T-helper 1 cell treated with Interleukin-12 subunit alpha and Interleukin-12 subunit beta and Interleukin-4 antibody, amounts not matched to agents 30 ng/mL and 1 ng/mL, for 36 hours (primary cell): ENCODE results near the gene PGAM5. TPM values are rescaled to one million over a fixed set of nuclear protein-coding genes. Genes with fewer than 3 reads are reported as not detected.
"Not testable (repeated sequence)": the region's sequence is repeated elsewhere in the genome, so short reads cannot be mapped to it uniquely, and the experiment has no call there.

Experiments used
- intact Hi-C: fragments of 100-400 bp; cut with micrococcal nuclease; formaldehyde crosslinking; loops from one replicate; pipeline ENCODE4 v1.15.1; 2024
- total RNA-seq: library from RNA; stranded (reverse); gene quantifications from 2 replicates; pipeline ENCODE4 v1.2.3, GENCODE V29; 2022

Gene PGAM5
- total RNA-seq, 1 donor from 2014 or later, result 59.0 TPM

DNA sequence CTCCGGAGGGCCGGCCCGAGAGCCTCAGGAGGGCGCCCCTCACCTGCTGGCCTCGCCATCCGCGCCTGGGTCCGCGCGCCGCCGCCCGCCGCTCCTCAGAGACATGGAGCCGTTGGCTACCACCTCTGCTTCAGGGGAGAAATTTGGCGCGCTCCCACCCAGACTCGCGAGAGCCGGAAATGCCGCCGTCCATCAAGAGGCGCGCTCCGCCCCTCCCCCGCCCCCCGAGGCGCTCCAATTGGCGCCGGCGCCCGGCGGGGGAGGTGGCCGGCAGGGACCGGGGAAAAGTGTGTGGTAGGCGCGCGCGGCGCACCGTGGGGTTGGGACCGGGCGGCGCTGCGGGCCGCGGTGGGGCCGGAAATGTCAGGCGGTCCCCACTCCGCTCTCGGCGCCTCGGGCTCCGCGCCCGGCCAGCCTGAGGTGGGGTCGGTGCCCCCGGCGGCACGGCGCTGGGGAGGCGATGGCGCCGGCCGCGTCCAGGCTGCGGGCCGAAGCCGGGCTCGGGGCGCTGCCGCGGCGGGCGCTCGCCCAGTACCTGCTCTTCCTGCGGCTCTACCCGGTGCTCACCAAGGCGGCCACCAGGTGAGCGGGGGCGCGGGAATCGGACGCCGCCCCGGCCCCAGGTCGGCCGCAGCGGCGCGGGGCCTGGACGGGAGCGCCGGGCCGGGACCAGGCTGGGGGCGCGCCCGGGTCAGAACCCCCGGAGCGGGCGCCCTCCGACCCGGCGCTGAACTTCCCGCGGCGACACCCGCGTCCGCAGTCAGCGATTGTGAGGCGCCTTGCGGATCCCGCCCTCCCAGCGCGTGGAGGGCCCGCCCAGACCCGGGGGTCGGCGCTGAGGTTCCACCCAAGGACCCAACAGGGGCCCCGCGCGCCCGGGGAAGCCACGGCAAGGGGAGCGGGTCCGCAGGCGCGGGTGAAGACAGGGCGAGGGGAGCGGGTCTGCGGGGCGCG lies 23.2 kb upstream of the PGAM5 start, which contains the start of the genes POLE and PXMP2:
POLE (minus strand) TSS at position 132 of the 954 bp plus-strand sequence; CDS start at position 105, 27 bp downstream.
PXMP2 (plus strand) TSS at position 377 of the 954 bp plus-strand sequence; CDS start at position 461, 84 bp downstream.
- intact Hi-C loops, result loop anchor here (1.0 to 10.0 kb wide), 8 partner anchors 23 to 759 kb away; partner anchors contain the start of genes ANKLE2, CHFR, DDX51 and NOC4L

DNA sequence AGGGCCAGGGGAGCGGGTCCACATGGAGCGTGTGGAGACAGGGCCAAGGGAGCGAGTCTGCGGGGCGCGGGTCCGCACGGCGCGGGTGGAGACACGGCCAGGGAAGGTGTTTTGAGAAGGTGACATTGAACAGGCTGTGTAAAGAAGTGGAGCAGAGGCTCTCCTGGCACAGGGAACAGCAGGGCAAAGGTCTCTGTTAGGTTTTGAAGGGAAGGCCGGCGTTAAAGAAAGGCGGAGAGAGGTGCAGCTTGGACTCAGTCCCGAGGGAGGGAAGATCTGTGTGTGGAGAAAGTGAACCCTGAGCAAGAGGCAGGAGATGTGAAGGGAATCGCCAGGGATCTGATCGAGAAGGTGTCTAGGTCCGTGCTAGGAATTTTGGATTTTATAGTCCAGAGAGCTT lies 21.4 kb upstream of the PGAM5 start:
- intact Hi-C loops, result loop anchor here (10.0 kb wide), 1 partner anchor 544 kb away; the partner anchor contains the start of genes DDX51 and NOC4L

DNA sequence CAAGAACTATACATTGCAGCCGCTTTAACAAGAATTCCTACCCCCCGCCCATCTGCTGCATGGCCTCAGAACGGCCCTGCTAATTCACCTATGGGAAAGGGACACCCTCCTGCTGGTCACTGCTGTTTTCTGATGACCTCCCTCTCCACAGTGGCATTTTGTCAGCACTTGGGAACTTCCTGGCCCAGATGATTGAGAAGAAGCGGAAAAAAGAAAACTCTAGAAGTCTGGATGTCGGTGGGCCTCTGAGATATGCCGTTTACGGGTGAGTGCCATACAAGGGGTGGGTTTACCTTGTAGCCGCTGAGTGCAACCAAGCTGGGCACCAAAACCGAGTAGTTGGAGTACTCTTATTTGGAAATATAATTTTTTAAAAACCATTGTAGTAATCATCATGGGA lies 20.5 kb upstream of the PGAM5 start:
- intact Hi-C loops, result no loop called here

DNA sequence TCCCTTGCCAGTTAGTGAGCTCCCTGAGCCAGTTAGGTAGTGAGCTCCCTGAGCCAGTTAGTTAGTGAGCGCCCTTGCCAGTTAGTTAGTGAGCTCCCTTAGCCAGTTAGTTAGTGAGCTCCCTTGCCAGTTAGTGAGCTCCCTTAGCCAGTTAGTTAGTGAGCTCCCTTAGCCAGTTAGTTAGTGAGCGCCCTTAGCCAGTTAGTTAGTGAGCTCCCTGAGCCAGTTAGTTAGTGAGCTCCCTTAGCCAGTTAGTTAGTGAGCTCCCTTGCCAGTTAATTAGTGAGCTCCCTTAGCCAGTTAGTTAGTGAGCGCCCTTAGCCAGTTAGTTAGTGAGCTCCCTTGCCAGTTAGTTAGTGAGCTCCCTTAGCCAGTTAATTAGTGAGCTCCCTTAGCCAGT lies 18.6 kb upstream of the PGAM5 start:
- intact Hi-C loops, result not testable (repeated sequence)

- intact Hi-C loops, result not testable (repeated sequence)
These were observed 15.8 kb upstream of the PGAM5 start for GRCh38 chr12:132694888-132695287.

DNA sequence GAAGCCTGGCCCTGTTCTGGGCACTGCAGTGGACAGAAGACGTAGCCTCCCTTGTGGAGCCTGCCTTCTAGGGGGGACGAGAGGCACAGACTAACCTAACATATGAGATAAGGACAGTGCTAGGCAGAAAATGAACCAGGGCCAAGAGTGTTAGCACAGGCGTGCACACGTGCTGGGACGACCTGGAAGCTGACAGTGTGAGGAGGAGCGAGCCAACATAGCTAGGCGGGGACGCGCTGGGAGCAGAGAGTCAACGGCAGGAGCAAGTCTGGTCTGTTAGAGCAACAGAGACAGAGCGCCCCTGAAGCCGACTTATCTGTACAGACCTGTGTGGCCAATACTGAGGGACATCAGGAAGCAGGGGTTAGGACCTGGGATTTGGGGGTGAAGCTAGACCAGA lies 15.2 kb upstream of the PGAM5 start:
- intact Hi-C loops, result no loop called here

GRCh38 chr12:132698341-132698740 lies 12.3 kb upstream of the PGAM5 start:
- intact Hi-C loops, result no loop called here

GRCh38 chr12:132700212-132700822 lies 10.3 kb upstream of the PGAM5 start:
- intact Hi-C loops, result no loop called here

GRCh38 chr12:132702640-132703039 lies 8.0 kb upstream of the PGAM5 start:
- intact Hi-C loops, result no loop called here

DNA sequence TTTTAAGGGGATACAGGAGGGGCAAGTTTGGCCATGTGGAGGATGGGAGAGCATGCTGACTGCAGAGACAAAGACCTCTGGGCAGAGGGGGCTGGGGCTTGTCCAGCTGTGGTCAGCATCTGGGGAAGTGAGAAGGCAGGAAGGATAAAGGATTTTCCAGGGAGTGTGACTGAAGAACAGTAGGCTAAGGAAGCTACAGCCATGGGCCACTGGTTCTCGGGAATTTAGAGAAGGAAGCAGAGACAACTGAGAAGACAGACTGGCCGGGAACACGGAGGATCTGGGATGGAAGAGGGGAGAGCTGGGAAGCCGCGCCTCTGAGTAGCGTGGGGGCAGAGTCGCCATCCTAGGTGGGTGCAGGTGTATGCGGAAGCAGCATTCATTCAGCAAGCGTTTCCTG lies 7.0 kb upstream of the PGAM5 start:
- intact Hi-C loops, result no loop called here

DNA sequence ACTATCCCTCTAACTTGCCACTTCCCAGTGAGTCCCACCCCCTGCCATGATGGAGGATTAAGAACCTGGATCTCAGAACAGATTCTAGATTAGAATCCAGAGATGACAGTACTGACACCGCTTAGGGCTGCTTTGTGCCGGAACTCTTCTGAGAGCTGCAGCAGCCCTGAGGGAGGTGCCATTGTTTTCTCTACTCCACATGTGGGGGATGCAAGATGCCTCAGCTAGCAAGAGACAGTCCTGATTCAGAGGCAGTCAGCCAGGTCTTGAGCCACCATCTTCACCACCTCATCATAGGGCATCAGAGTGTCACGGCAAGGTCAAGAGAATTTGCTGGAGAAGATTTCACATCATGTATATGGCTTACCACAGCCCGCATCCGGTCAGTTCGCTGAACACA lies 3.4 kb upstream of the PGAM5 start:
- intact Hi-C loops, result no loop called here

GRCh38 chr12:132708150-132708549 lies 2.5 kb upstream of the PGAM5 start:
- intact Hi-C loops, result no loop called here

- intact Hi-C loops, result loop anchor here (1.0 to 2.0 kb wide), 9 partner anchors 23 to 521 kb away; partner anchors contain the start of genes ANKLE2, CHFR, POLE and PXMP2
These were observed 618 bp upstream of the PGAM5 start for GRCh38 chr12:132710043-132710404.

GRCh38 chr12:132711080-132711843 lies 620 bp downstream of the PGAM5 start:
- intact Hi-C loops, result loop anchor here (2.0 kb wide), 1 partner anchor 522 kb away; no protein-coding TSS in a partner anchor

GRCh38 chr12:132713123-132713522 lies 2.5 kb downstream of the PGAM5 start:
- intact Hi-C loops, result no loop called here

- intact Hi-C loops, result no loop called here
These were observed 5.2 kb downstream of the PGAM5 start for GRCh38 chr12:132715874-132716273.

- intact Hi-C loops, result no loop called here
These were observed 5.7 kb downstream of the PGAM5 start for GRCh38 chr12:132716356-132716755.

- intact Hi-C loops, result no loop called here
These were observed 6.4 kb downstream of the PGAM5 start for GRCh38 chr12:132717011-132717410.

- intact Hi-C loops, result no loop called here
These were observed 7.1 kb downstream of the PGAM5 start for GRCh38 chr12:132717531-132718387.

DNA sequence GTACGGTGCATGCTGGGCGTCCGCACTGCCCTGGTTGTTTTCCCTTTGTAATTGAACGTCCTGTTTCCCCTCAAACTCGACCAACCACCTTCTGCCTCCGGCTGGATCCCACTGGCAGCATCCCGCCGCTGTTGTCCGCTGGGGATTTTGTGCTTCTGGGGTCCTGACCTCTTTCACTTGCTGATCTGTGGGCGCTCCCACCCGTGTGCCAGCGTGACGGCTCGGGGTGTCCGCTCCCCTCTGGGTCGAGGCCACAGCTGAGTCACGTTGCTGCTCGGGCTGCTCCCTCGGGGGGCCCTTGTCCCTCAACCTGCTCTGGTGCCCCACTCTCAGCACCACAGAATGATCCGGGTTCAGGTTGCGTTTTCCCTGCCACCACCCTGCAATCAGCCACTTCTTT lies 8.0 kb downstream of the PGAM5 start:
- intact Hi-C loops, result no loop called here
